H1 (cell line): ENCODE measurements around the gene CREG2. TPM values are rescaled to one million over a fixed set of nuclear protein-coding genes. Genes with fewer than 3 reads are reported as not detected.

Experiments
- ATF2 ChIP-seq: IDR thresholded peaks from 2 replicates; pipeline ENCODE4 v1.6.1; 2012; ENCODE audit warnings: low read length, inconsistent platforms
- BRCA1 ChIP-seq: IDR thresholded peaks from 2 replicates; pipeline ENCODE4 v1.6.1; 2012; ENCODE audit warnings: low read depth, low read length, improper control_type of control experiment
- CEBPB ChIP-seq: IDR thresholded peaks from 2 replicates; pipeline ENCODE4 v1.6.1; 2012; ENCODE audit warnings: low read depth, low read length
- CHD2 ChIP-seq: IDR thresholded peaks from 2 replicates; pipeline ENCODE4 v1.6.1; 2012; ENCODE audit warnings: low read length, improper control_type of control experiment
- CREB1 ChIP-seq: IDR thresholded peaks from 2 replicates; pipeline ENCODE4 v1.6.1; 2012; ENCODE audit warnings: inconsistent platforms
- CTBP2 ChIP-seq: IDR thresholded peaks from 2 replicates; pipeline ENCODE4 v1.7.0; 2011; ENCODE audit warnings: borderline replicate concordance, mild to moderate bottlenecking, moderate library complexity, mixed read lengths, low read length; ENCODE audit not compliant: insufficient read depth, insufficient read length
- E2F6 ChIP-seq: IDR thresholded peaks from 2 replicates; pipeline ENCODE4 v1.6.1; 2012; ENCODE audit warnings: inconsistent platforms
- EGR1 ChIP-seq: IDR thresholded peaks from 2 replicates; pipeline ENCODE4 v1.6.1; 2011; ENCODE audit warnings: low read depth, low read length, borderline replicate concordance
- GTF2F1 ChIP-seq: IDR thresholded peaks from 2 replicates; pipeline ENCODE4 v1.6.1; 2012; ENCODE audit warnings: low read depth, low read length, improper control_type of control experiment, borderline replicate concordance
- HDAC2 ChIP-seq, 2 experiments: fragments of 300-600 bp in 1 of 2; sonication (generic) in 1 of 2; IDR thresholded peaks; 2 replicates each; pipeline ENCODE4 v1.6.1; 2011 to 2012; ENCODE audit warnings: low read depth in 2 of 2, low read length in 2 of 2, mild to moderate bottlenecking in 2 of 2, moderate library complexity in 2 of 2, borderline replicate concordance in 1 of 2, inconsistent platforms in 1 of 2
- KDM5A ChIP-seq: fragments of 200-600 bp; IDR thresholded peaks from 2 replicates; pipeline ENCODE4 v1.7.1; 2012; ENCODE audit warnings: mild to moderate bottlenecking, low read length, inconsistent platforms, mixed read lengths
- NANOG ChIP-seq: IDR thresholded peaks from 2 replicates; pipeline ENCODE4 v1.6.1; 2011; ENCODE audit warnings: low read length, low read depth, mild to moderate bottlenecking, inconsistent platforms; ENCODE audit not compliant: insufficient read depth, poor library complexity, severe bottlenecking
- NRF1 ChIP-seq: IDR thresholded peaks from 2 replicates; pipeline ENCODE4 v1.6.1; 2011; ENCODE audit warnings: mild to moderate bottlenecking, low read depth, low read length, improper control_type of control experiment
- POU5F1 ChIP-seq: IDR thresholded peaks from 2 replicates; pipeline ENCODE4 v1.6.1; 2011; ENCODE audit warnings: low read depth, mild to moderate bottlenecking, low read length, moderate library complexity
- RBBP5 ChIP-seq: IDR thresholded peaks from 2 replicates; pipeline ENCODE4 v1.7.1; 2012; ENCODE audit warnings: low read depth, mild to moderate bottlenecking, inconsistent platforms, low read length, moderate library complexity, borderline replicate concordance
- SIX5 ChIP-seq: IDR thresholded peaks from 2 replicates; pipeline ENCODE4 v1.6.1; 2011; ENCODE audit warnings: mild to moderate bottlenecking, low read depth, low read length
- SP2 ChIP-seq: IDR thresholded peaks from 2 replicates; pipeline ENCODE4 v1.6.1; 2012; ENCODE audit warnings: mild to moderate bottlenecking, low read length, inconsistent platforms
- SUZ12 ChIP-seq: fragments of 200-600 bp; sonication (generic); IDR thresholded peaks from 2 replicates; pipeline ENCODE4 v1.6.1; 2012; ENCODE audit warnings: mild to moderate bottlenecking, inconsistent platforms, low read length, moderate library complexity, mixed read lengths
- TAF1 ChIP-seq: IDR thresholded peaks from 2 replicates; pipeline ENCODE4 v1.6.1; 2011; ENCODE audit warnings: mild to moderate bottlenecking, low read depth, low read length
- TAF7 ChIP-seq: optimal IDR thresholded peaks from 2 replicates; pipeline ENCODE3; 2011; ENCODE audit warnings: low read depth, mild to moderate bottlenecking, inconsistent platforms, low read length, moderate library complexity, borderline replicate concordance
- TBP ChIP-seq: IDR thresholded peaks from 2 replicates; pipeline ENCODE4 v1.6.1; 2011; ENCODE audit warnings: low read depth, low read length, improper control_type of control experiment
- TEAD4 ChIP-seq: IDR thresholded peaks from 2 replicates; pipeline ENCODE4 v1.6.1; 2012; ENCODE audit warnings: low read depth, low read length, inconsistent platforms, mixed read lengths
- polyA plus RNA-seq, 7 experiments: library from polyadenylated mRNA; depleted of rRNA in 3 of 7; stranded (reverse) in 5 of 7; unstranded in 2 of 7; fragments of >200 nt in 5 of 7; fragments of 200-250 nt in 2 of 7; gene quantifications; 1 replicate in 5 of 7; 2 replicates in 1 of 7; 4 replicates in 1 of 7; pipeline versions ENCODE4 v1.2.1 to v1.2.3, GENCODE V29; 2011 to 2013; ENCODE audit warnings: missing spikeins in 2 of 7, mixed read lengths in 2 of 7
- total RNA-seq: library from RNA; stranded (reverse); fragmentation: NEBNext Ultra II Directional; extraction: Animal tissue kit (Norgen Biotek cat#: 25700); gene quantifications from 2 replicates; pipeline ENCODE4 v1.2.1, GENCODE V29; 2021

CREG2 gene
- total and polyA plus RNA-seq, 2 of the 8 experiments (the other 6 are each of a cell fraction or from before 2014, with no cell fraction given) = 2.0 to 2.2 TPM

DNA sequence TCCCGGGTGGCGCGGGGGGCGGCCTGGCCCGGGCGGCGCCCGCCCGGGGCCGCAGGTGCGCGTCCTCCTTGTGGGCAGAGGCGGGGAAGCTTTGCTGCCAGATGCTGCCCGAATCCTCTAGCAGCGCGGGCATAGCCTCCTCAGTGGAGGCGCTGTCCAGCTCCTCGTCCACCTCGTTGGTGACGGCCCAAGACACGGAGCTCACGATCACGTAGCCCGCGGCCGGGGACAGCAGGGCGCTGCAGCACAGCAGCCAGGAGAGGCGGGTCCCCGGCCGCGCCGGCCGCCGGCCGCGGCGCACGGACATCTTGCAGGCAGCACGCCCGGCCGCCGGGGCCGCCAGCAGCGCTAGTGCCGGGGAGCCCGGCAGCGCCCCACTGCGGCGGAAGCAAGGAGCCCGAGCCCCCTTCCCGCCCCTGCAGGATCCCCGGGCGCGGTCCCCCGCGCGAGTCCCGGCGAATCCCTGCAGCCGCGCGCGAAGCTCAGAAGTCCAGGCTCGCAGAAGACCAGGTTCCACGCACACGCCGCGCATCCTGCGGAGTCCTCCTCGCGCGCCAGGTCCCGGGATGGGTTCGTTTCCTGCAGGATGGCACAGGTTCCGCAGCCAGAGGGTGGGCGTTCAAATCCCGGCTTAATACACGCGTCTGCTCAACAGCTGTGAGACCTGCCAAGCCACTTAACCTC is at the start of gene CREG2 (continued):
- TF ChIP-seq CREB1 (no peak; the same call in 1 of the 2 replicates), POU5F1 (no peak), HDAC2 (IDR thresholded peaks at IDR 0.05; ENCODE audit: borderline replicate concordance in 1 of 2, low read depth in 2 of 2, low read length in 2 of 2) (0 out of 4 replicates have a peak, but pooled peaks of 1 of the 2 experiments have one; percentile 41), CTBP2 (no peak), NRF1 (no peak), CEBPB (no peak), RBBP5 (peak; percentile 53), TAF1 (no peak), EGR1 (no peak), TEAD4 (no peak), TAF7 (no peak), E2F6 (0 out of 2 replicates have a peak, but pooled peaks have one; percentile 42), BRCA1 (no peak), GTF2F1 (no peak), KDM5A (no peak), SUZ12 (peak; percentile 54; the same call in 1 of the 2 replicates), NANOG (no peak), ATF2 (no peak), CHD2 (no peak), SIX5 (no peak), SP2 (no peak), TBP (no peak)
